Fibroblast of lung (primary cell): Measurements from ENCODE around the gene SEMA3E. TPM values are rescaled to one million over a fixed set of nuclear protein-coding genes. Genes with fewer than 3 reads are reported as not detected.

Experiments
- DNase-seq, 2 donors: peaks; one replicate each; pipeline versions ENCODE4 v3.0.0 to v3.0.0-alpha.2; 2010; ENCODE audit warnings: low read depth in 2 of 2
- H2AFZ ChIP-seq: 2 replicates; pipeline ENCODE4 v1.5.1; 2012; ENCODE audit warnings: low read length, control low read depth, inconsistent platforms
- H3K27ac ChIP-seq: 2 replicates; pipeline ENCODE4 v1.5.1; 2011; ENCODE audit warnings: low read length, control low read depth; ENCODE audit not compliant: insufficient read depth
- H3K27me3 ChIP-seq: 2 replicates; pipeline ENCODE4 v1.5.1; 2011; ENCODE audit warnings: mild to moderate bottlenecking, low read length; ENCODE audit not compliant: control insufficient read depth, insufficient read depth
- H3K36me3 ChIP-seq: 2 replicates; pipeline ENCODE4 v1.5.1; 2011; ENCODE audit warnings: low read length; ENCODE audit not compliant: control insufficient read depth, insufficient read depth
- H3K4me1 ChIP-seq: 2 replicates; pipeline ENCODE4 v1.5.1; 2011; ENCODE audit warnings: low read length; ENCODE audit not compliant: control insufficient read depth, insufficient read depth; ENCODE audit errors: extremely low read depth
- H3K4me2 ChIP-seq: 2 replicates; pipeline ENCODE4 v1.5.1; 2011; ENCODE audit warnings: low read length, control low read depth; ENCODE audit not compliant: insufficient read depth; ENCODE audit errors: extremely low read depth
- H3K4me3 ChIP-seq, 4 experiments: fragments of 200-600 bp in 1 of 4; sonication (generic) in 1 of 4; replicated peaks in 1 of 4; 2 replicates each; pipeline ENCODE4 v1.5.1; 2011 to 2016; ENCODE audit warnings: low read length in 4 of 4, low read depth in 3 of 4, mild to moderate bottlenecking in 3 of 4, control low read depth in 2 of 4, inconsistent platforms in 1 of 4, mixed read lengths in 1 of 4; ENCODE audit not compliant: insufficient read depth in 1 of 4; ENCODE audit errors: control extremely low read depth in 1 of 4
- H3K79me2 ChIP-seq: 2 replicates; pipeline ENCODE4 v1.5.1; 2012; ENCODE audit warnings: mild to moderate bottlenecking, low read length, inconsistent platforms; ENCODE audit not compliant: control insufficient read depth, insufficient read depth
- H3K9ac ChIP-seq: 2 replicates; pipeline ENCODE4 v1.5.1; 2011; ENCODE audit warnings: mild to moderate bottlenecking, low read length, control low read depth; ENCODE audit not compliant: insufficient read depth
- H3K9me3 ChIP-seq: 2 replicates; pipeline ENCODE4 v1.5.1; 2012; ENCODE audit warnings: low read depth, low read length; ENCODE audit not compliant: control insufficient read depth, insufficient read depth
- H4K20me1 ChIP-seq: 2 replicates; pipeline ENCODE4 v1.5.1; 2011; ENCODE audit warnings: low read length; ENCODE audit not compliant: control insufficient read depth, insufficient read depth; ENCODE audit errors: extremely low read depth
- CTCF ChIP-seq, 2 donors: IDR thresholded peaks in 1 of 2; conservative IDR thresholded peaks in 1 of 2; 1 replicate in 1 of 2; 2 replicates in 1 of 2; pipeline ENCODE4 v1.5.1; 2011 to 2012; ENCODE audit warnings: low read length in 2 of 2, control low read depth in 1 of 2, inconsistent platforms in 1 of 2, low read depth in 1 of 2, mild to moderate bottlenecking in 1 of 2
- EZH2 ChIP-seq: IDR thresholded peaks from 2 replicates; pipeline ENCODE4 v1.5.1; 2012; ENCODE audit warnings: low read length, control low read depth, mild to moderate bottlenecking; ENCODE audit errors: missing control alignments
- polyA plus RNA-seq, 2 donors: library from polyadenylated mRNA; depleted of rRNA in 1 of 2; stranded (reverse) in 1 of 2; unstranded in 1 of 2; fragments of >200 nt; gene quantifications; 2 replicates each; pipeline ENCODE4 v1.2.1, GENCODE V29; 2011 to 2012; ENCODE audit warnings: missing spikeins in 1 of 2
- total RNA-seq: library from RNA; depleted of rRNA; stranded (reverse); fragments of >200 nt; gene quantifications from 2 replicates; pipeline ENCODE4 v1.2.1, GENCODE V29; 2014

SEMA3E gene
- total and polyA plus RNA-seq, 2 donors (not counting 1 experiment from before 2014, with no cell fraction given): 1.1 to 2.0 TPM

DNA sequence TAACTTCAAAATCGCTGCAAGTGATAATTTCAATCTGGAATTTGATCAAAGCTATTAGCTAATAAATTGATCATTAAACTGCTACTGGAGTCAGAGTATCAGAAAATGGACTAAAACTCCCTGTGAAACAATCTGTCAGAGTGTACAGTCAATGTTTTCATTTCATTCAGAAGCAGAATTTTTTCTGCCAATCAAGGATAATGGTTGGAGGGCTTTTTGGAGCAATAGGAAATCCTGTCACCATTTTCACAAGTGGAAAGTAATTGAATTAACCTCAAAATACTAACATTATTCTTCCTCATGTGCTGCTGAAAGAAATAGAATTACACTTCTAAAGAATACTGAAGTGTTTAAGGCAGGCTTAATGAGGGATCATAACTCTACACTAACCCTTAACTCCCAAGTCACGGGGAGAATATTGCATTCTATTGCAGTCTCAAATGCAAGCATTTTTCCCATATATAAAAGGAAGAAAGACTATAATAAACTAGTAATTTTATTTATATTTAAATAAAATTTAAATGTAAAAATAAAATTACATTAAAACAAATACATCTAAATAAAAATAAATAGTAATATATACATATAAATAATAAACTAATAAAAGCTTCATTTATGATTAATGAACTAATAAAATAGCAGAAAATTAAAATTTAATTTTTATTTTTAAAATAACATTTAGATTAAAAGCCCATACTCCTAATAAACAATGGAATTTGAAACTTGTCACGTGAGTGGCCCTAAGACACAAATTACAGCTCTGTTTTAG is 67.1 kb downstream of the SEMA3E start:
- no peaks in the 10 kb centered on the region for H3K79me2 ChIP-seq
- TF ChIP-seq CTCF (conservative IDR thresholded peaks at IDR 0.05 in 1 of 2, IDR thresholded peaks at IDR 0.05 in 1 of 2; ENCODE audit: low read depth in 1 of 2, low read length in 2 of 2): no peak
- no peak for TF ChIP-seq EZH2
- no peak overlapping the region for H3K4me2 ChIP-seq
- H4K20me1 ChIP-seq: no peaks in the 10 kb centered on the region
- no peaks in the 10 kb centered on the region for H3K27me3 ChIP-seq
- no peaks in the 10 kb centered on the region for H3K4me1 ChIP-seq
- no peak overlapping the region for H3K4me3 ChIP-seq
- no peaks in the 10 kb centered on the region for H3K9me3 ChIP-seq
- no peak for DNase-seq
- no peak overlapping the region for H3K27ac ChIP-seq
- H3K9ac ChIP-seq: no peak overlapping the region
- no peak overlapping the region for H2AFZ ChIP-seq
- H3K36me3 ChIP-seq: no peaks in the 10 kb centered on the region

DNA sequence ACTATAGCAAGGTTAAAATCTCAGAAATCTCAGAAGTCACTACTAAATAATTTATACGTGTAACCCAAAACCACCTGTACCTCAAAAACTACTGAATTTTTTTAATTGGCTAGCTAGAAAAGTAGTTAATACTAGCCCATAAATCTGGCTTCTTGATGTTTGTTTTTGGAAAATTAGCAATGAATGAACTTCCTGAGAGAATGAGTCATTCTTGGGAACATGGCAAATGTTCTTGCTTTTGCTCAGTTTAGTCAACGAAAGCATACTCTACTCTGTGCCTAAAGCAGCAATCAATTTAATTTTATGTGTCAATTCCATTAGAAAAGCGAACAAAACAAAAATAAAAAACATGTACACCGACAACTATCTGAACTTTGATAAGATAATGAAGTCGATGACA is 69.2 kb downstream of the SEMA3E start:
- no peak overlapping the region for H3K4me3 ChIP-seq
- H3K27me3 ChIP-seq: no peaks in the 10 kb centered on the region
- no peaks in the 10 kb centered on the region for H4K20me1 ChIP-seq
- H3K27ac ChIP-seq: no peak overlapping the region
- peak; percentile 60 to 63 for DNase-seq
- H3K36me3 ChIP-seq: no peaks in the 10 kb centered on the region
- no peaks in the 10 kb centered on the region for H3K79me2 ChIP-seq
- H3K9ac ChIP-seq: no peak overlapping the region
- H3K4me2 ChIP-seq: no peak overlapping the region
- no peak for TF ChIP-seq CTCF (conservative IDR thresholded peaks at IDR 0.05 in 1 of 2, IDR thresholded peaks at IDR 0.05 in 1 of 2; ENCODE audit: low read depth in 1 of 2, low read length in 2 of 2)
- no peak overlapping the region for H2AFZ ChIP-seq
- H3K4me1 ChIP-seq: no peaks in the 10 kb centered on the region
- H3K9me3 ChIP-seq: no peaks in the 10 kb centered on the region

GRCh38 chr7:83575436-83575835 is 73.5 kb downstream of the SEMA3E start:
- Histone ChIP-seq H3K79me2 (no peaks in the 10 kb centered on the region), H3K4me1 (no peaks in the 10 kb centered on the region), H2AFZ (no peak overlapping the region), H3K9ac (no peak overlapping the region), H3K36me3 (no peaks in the 10 kb centered on the region), H3K4me2 (no peak overlapping the region), H4K20me1 (no peaks in the 10 kb centered on the region), H3K27ac (no peak overlapping the region), H3K4me3 (no peak overlapping the region), H3K27me3 (no peaks in the 10 kb centered on the region), H3K9me3 (no peaks in the 10 kb centered on the region)
- TF ChIP-seq EZH2 (no peak), CTCF (conservative IDR thresholded peaks at IDR 0.05 in 1 of 2, IDR thresholded peaks at IDR 0.05 in 1 of 2; ENCODE audit: low read depth in 1 of 2, low read length in 2 of 2) (no peak)
- DNase-seq: peak in 1 of 2 donors; percentile 24
